ENCODE data around the gene ACSM3. TPM values are rescaled to one million over a fixed set of nuclear protein-coding genes. Genes with fewer than 3 reads are reported as not detected.
"Not testable (repeated sequence)": the region's sequence is repeated elsewhere in the genome, so short reads cannot be mapped to it uniquely, and the experiment has no call there.

ACSM3 gene
- total and polyA plus RNA-seq, 2 experiments from 2014 or later, result 0.65 to 1.7 TPM

GRCh38 chr16:20761175-20761574 is 2.6 kb upstream of the ACSM3 start:
- Histone ChIP-seq H2AFZ (no peak overlapping the region), H4K20me1 (ENCODE audit: insufficient read depth) (no peaks in the 10 kb centered on the region), H3F3A (ENCODE audit: insufficient read depth) (no peaks in the 10 kb centered on the region), H3K9ac (no peak overlapping the region), H3K9me3 (ENCODE audit: low read depth) (no peaks in the 10 kb centered on the region), H3K27ac (no peak overlapping the region), H3K4me3 (no peak overlapping the region), H3K27me3 (replicated peaks; ENCODE audit: insufficient read depth) (no peaks in the 10 kb centered on the region), H3K79me2 (ENCODE audit: insufficient read depth) (no peaks in the 10 kb centered on the region), H3K4me2 (ENCODE audit: unreplicated experiment) (no peak overlapping the region), H3K4me1 (ENCODE audit: insufficient read depth) (no peaks in the 10 kb centered on the region), H3K9me2 (ENCODE audit: insufficient read depth) (no peaks in the 10 kb centered on the region), H3K36me3 (ENCODE audit: low read depth) (no peaks in the 10 kb centered on the region)
- WGBS, 2 experiments (ENCODE audit: low coverage in 1 of 2, low lambda C conversion rate in 2 of 2, missing lambda C conversion rate in 2 of 2), result 11 to 15% methylated on average over 1 of the region's 1 CpG
- in situ Hi-C loops (cut with MboI), result no loop called here
- DNase-seq, result no peak
- TF ChIP-seq EZH2 (IDR thresholded peaks at IDR 0.05; ENCODE audit: insufficient read depth, poor library complexity, severe bottlenecking) (no peak), EZH2phosphoT487 (IDR thresholded peaks at IDR 0.05; ENCODE audit: insufficient read depth, low read depth) (no peak)

GRCh38 chr16:20762404-20763123 is 1.2 kb upstream of the ACSM3 start:
- Histone ChIP-seq H3F3A (ENCODE audit: insufficient read depth) (no peaks in the 10 kb centered on the region), H3K79me2 (ENCODE audit: insufficient read depth) (no peaks in the 10 kb centered on the region), H3K9ac (no peak overlapping the region), H3K4me3 (no peak overlapping the region), H3K36me3 (ENCODE audit: low read depth) (no peaks in the 10 kb centered on the region), H3K4me1 (ENCODE audit: insufficient read depth) (no peaks in the 10 kb centered on the region), H3K9me2 (ENCODE audit: insufficient read depth) (no peaks in the 10 kb centered on the region), H4K20me1 (ENCODE audit: insufficient read depth) (no peaks in the 10 kb centered on the region), H3K27me3 (replicated peaks; ENCODE audit: insufficient read depth) (no peaks in the 10 kb centered on the region), H3K4me2 (ENCODE audit: unreplicated experiment) (no peak overlapping the region), H3K27ac (no peak overlapping the region), H2AFZ (no peak overlapping the region; the same call in 1 of the 2 replicates), H3K9me3 (ENCODE audit: low read depth) (no peaks in the 10 kb centered on the region)
- no peak for DNase-seq
- no peak for TF ChIP-seq EZH2phosphoT487 (IDR thresholded peaks at IDR 0.05; ENCODE audit: insufficient read depth, low read depth)
- TF ChIP-seq EZH2 (IDR thresholded peaks at IDR 0.05; ENCODE audit: insufficient read depth, poor library complexity, severe bottlenecking), result no peak
- in situ Hi-C loops (cut with MboI), result no loop called here
- 73 to 76% methylated on average over 3 of the region's 3 CpGs for WGBS, 2 experiments (ENCODE audit: low coverage in 1 of 2, low lambda C conversion rate in 2 of 2, missing lambda C conversion rate in 2 of 2)

- 38 to 50% methylated on average over 1 of the region's 1 CpG for WGBS, 2 experiments (ENCODE audit: low coverage in 1 of 2, low lambda C conversion rate in 2 of 2, missing lambda C conversion rate in 2 of 2)
- H3K9me3 ChIP-seq (ENCODE audit: low read depth); H3K4me2 ChIP-seq (ENCODE audit: unreplicated experiment); H3K4me1 ChIP-seq (ENCODE audit: insufficient read depth); H3K27me3 ChIP-seq (replicated peaks; ENCODE audit: insufficient read depth); H3K9me2 ChIP-seq (ENCODE audit: insufficient read depth); H3K9ac ChIP-seq; H3F3A ChIP-seq (ENCODE audit: insufficient read depth); H3K79me2 ChIP-seq (ENCODE audit: insufficient read depth); H3K4me3 ChIP-seq; DNase-seq; H3K27ac ChIP-seq; H4K20me1 ChIP-seq (ENCODE audit: insufficient read depth); in situ Hi-C loops (cut with MboI); H3K36me3 ChIP-seq (ENCODE audit: low read depth): not testable (repeated sequence)
- peak overlapping the region; percentile 98; the same call in 1 of the 2 replicates for H2AFZ ChIP-seq
These were observed 634 bp downstream of the ACSM3 start for GRCh38 chr16:20764448-20764847.

GRCh38 chr16:20765732-20766131 is 1.9 kb downstream of the ACSM3 start:
- Histone ChIP-seq H3K27ac (no peak overlapping the region), H3K36me3 (ENCODE audit: low read depth) (no peaks in the 10 kb centered on the region), H4K20me1 (ENCODE audit: insufficient read depth) (no peaks in the 10 kb centered on the region), H3K27me3 (replicated peaks; ENCODE audit: insufficient read depth) (no peaks in the 10 kb centered on the region), H3K9me3 (ENCODE audit: low read depth) (no peaks in the 10 kb centered on the region), H3K4me3 (no peak overlapping the region), H3K9me2 (ENCODE audit: insufficient read depth) (no peaks in the 10 kb centered on the region), H3K9ac (no peak overlapping the region), H3K4me2 (ENCODE audit: unreplicated experiment) (no peak overlapping the region), H3K4me1 (ENCODE audit: insufficient read depth) (no peaks in the 10 kb centered on the region), H3K79me2 (ENCODE audit: insufficient read depth) (no peaks in the 10 kb centered on the region), H3F3A (ENCODE audit: insufficient read depth) (no peaks in the 10 kb centered on the region), H2AFZ (no peak overlapping the region)
- in situ Hi-C loops (cut with MboI), result no loop called here
- TF ChIP-seq EZH2phosphoT487 (IDR thresholded peaks at IDR 0.05; ENCODE audit: insufficient read depth, low read depth), result no peak
- no peak for TF ChIP-seq EZH2 (IDR thresholded peaks at IDR 0.05; ENCODE audit: insufficient read depth, poor library complexity, severe bottlenecking)
- 77 to 83% methylated on average over 2 of the region's 2 CpGs for WGBS, 2 experiments (ENCODE audit: low coverage in 1 of 2, low lambda C conversion rate in 2 of 2, missing lambda C conversion rate in 2 of 2)
- no peak for DNase-seq

GRCh38 chr16:20766294-20766693 is 2.5 kb downstream of the ACSM3 start:
- Histone ChIP-seq H3K4me2 (ENCODE audit: unreplicated experiment) (no peak overlapping the region), H3K27me3 (replicated peaks; ENCODE audit: insufficient read depth) (no peaks in the 10 kb centered on the region), H3F3A (ENCODE audit: insufficient read depth) (no peaks in the 10 kb centered on the region), H3K9me2 (ENCODE audit: insufficient read depth) (no peaks in the 10 kb centered on the region), H4K20me1 (ENCODE audit: insufficient read depth) (no peaks in the 10 kb centered on the region), H3K27ac (no peak overlapping the region), H3K4me3 (no peak overlapping the region), H3K36me3 (ENCODE audit: low read depth) (no peaks in the 10 kb centered on the region), H3K9me3 (ENCODE audit: low read depth) (no peaks in the 10 kb centered on the region), H3K79me2 (ENCODE audit: insufficient read depth) (no peaks in the 10 kb centered on the region), H3K9ac (no peak overlapping the region), H2AFZ (no peak overlapping the region), H3K4me1 (ENCODE audit: insufficient read depth) (no peaks in the 10 kb centered on the region)
- WGBS, 2 experiments (ENCODE audit: low coverage in 1 of 2, low lambda C conversion rate in 2 of 2, missing lambda C conversion rate in 2 of 2), result 69 to 70% methylated on average over 5 of the region's 5 CpGs
- in situ Hi-C loops (cut with MboI), result no loop called here
- no peak for TF ChIP-seq EZH2 (IDR thresholded peaks at IDR 0.05; ENCODE audit: insufficient read depth, poor library complexity, severe bottlenecking)
- TF ChIP-seq EZH2phosphoT487 (IDR thresholded peaks at IDR 0.05; ENCODE audit: insufficient read depth, low read depth), result no peak
- no peak for DNase-seq
